HepG2 (cell line): Measurements from ENCODE around the gene MSMB. TPM values are rescaled to one million over a fixed set of nuclear protein-coding genes. Genes with fewer than 3 reads are reported as not detected.

ENCODE experiments used
- BORCS8-MEF2B ChIP-seq: sonication (generic); formaldehyde crosslinking; IDR thresholded peaks from 2 replicates; pipeline ENCODE4 v1.8.0; 2022; ENCODE audit warnings: mild to moderate bottlenecking, missing genetic modification reagents
- HNRNPUL1 ChIP-seq: fragments of 200-400 bp; formaldehyde crosslinking; IDR thresholded peaks from 2 replicates; pipeline ENCODE4 v1.6.1; 2017; ENCODE audit warnings: low read depth, mild to moderate bottlenecking, low read length, moderate library complexity
- KAT2B ChIP-seq: fragments of 150-350 bp; IDR thresholded peaks from 2 replicates; pipeline ENCODE4 v1.6.1; 2014; ENCODE audit warnings: low read depth, low read length, borderline replicate concordance
- MED13 ChIP-seq: sonication (generic); formaldehyde crosslinking; IDR thresholded peaks from 2 replicates; pipeline ENCODE4 v1.5.0; 2020; ENCODE audit warnings: missing genetic modification reagents
- RARA ChIP-seq: IDR thresholded peaks from 2 replicates; pipeline ENCODE4 v1.6.1; 2016; ENCODE audit warnings: missing genetic modification reagents, missing compliant biosample characterization
- SAP130 ChIP-seq: IDR thresholded peaks from 2 replicates; pipeline ENCODE4 v1.6.1; 2016; ENCODE audit warnings: low read depth
- SKI ChIP-seq: fragments of 450-650 bp; IDR thresholded peaks from one replicate; pipeline ENCODE4 v1.6.1; 2018; ENCODE audit warnings: mild to moderate bottlenecking; ENCODE audit not compliant: partially characterized antibody
- ZBTB20 ChIP-seq: sonication (generic); formaldehyde crosslinking; IDR thresholded peaks from 2 replicates; pipeline ENCODE4 v1.8.1; 2023; ENCODE audit warnings: missing genetic modification reagents, low read depth, mild to moderate bottlenecking, borderline replicate concordance
- ZKSCAN5 ChIP-seq: sonication (generic); formaldehyde crosslinking; IDR thresholded peaks from 2 replicates; pipeline ENCODE4 v1.5.1; 2020; ENCODE audit warnings: mild to moderate bottlenecking, missing genetic modification reagents
- ZNF263 ChIP-seq: sonication (generic); formaldehyde crosslinking; IDR thresholded peaks from 2 replicates; pipeline ENCODE4 v1.4.0; 2020; ENCODE audit warnings: missing genetic modification reagents
- ZNF530 ChIP-seq: sonication (generic); formaldehyde crosslinking; IDR thresholded peaks from 2 replicates; pipeline ENCODE4 v1.5.0; 2020; ENCODE audit warnings: low read depth, mild to moderate bottlenecking, missing genetic modification reagents
- polyA plus RNA-seq, 8 experiments: library from polyadenylated mRNA; depleted of rRNA in 3 of 8; stranded (reverse) in 7 of 8; unstranded in 1 of 8; fragments of >200 nt; fragmentation: Illumina TruSeq in 4 of 8; extraction: Trizol in 4 of 8; gene quantifications; 2 replicates each; pipeline versions ENCODE4 v1.2.1 to v1.2.3, GENCODE V29; 2011 to 2016; ENCODE audit warnings: low read depth in 4 of 8, missing spikeins in 1 of 8, mixed read lengths in 1 of 8; ENCODE audit not compliant: insufficient read depth in 1 of 8
- total RNA-seq, 5 experiments: library from RNA; depleted of rRNA; stranded (reverse); fragments of >200 nt; fragmentation: Illumina TruSeq; extraction: Trizol; gene quantifications; 2 replicates each; pipeline ENCODE4 v1.2.3, GENCODE V29; 2016; ENCODE audit warnings: low read depth in 1 of 5
- TF ChIP-seq, protein P1 (sequence below): sonication (generic); formaldehyde crosslinking; IDR thresholded peaks from 2 replicates; pipeline ENCODE4 v1.4.0; 2020; ENCODE audit warnings: missing genetic modification reagents, borderline replicate concordance
- TF ChIP-seq, protein P2 (sequence below): sonication (generic); formaldehyde crosslinking; IDR thresholded peaks from 2 replicates; pipeline ENCODE4 v1.4.0; 2020; ENCODE audit warnings: missing genetic modification reagents, borderline replicate concordance
- TF ChIP-seq, protein P3 (sequence below): sonication (generic); formaldehyde crosslinking; IDR thresholded peaks from 2 replicates; pipeline ENCODE4 v1.4.0; 2020; ENCODE audit warnings: mild to moderate bottlenecking, missing genetic modification reagents

MSMB gene
- total and polyA plus RNA-seq, 2 of the 13 experiments (the other 11 are each of a cell fraction or from before 2014, with no cell fraction given), result 0.84 TPM; not detected in 1

DNA sequence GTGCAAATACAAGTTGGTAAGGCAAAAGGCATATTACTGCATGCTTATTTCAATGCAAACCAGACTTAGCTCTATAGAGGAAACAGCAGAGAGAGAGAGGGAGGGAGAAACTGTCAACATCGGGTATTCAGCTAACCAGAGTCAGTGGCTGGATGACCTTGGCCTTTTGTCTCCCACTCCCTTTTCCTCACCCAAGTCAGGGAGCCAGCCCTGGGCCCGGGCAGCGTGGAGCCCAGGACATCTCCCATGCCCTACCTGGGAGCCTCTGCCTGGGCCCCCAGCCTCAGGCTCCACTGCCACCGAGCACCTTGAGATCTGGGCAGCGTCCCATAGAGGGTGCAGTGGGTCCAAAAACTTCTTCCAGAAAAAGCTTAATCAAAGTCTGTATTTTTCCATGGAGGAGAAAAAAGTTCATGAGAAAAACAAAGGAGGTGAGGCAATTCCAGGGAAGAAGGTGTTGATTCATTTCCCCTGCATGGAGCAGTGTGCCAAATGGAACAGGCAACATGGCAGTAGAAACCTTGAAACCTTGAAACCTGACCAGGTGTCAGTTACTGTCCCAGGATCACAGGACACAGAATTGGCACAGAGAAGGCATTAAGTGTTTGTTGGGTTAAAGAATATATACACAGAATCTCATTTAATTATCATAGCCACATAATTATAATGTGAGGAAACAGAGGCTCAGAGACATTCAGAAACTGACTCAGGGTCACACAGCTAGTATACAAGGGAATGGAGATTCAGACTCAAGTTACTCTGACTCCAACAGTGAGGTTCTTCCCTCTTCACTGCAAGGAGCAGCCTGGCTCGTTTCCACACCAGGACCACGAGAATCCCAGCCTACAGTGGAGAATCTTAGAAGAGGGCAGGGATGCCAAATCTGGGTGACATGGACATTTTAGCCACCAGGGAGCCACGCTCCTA is 9.9 kb downstream of the MSMB start (continued):
- TF ChIP-seq, protein P1, sequence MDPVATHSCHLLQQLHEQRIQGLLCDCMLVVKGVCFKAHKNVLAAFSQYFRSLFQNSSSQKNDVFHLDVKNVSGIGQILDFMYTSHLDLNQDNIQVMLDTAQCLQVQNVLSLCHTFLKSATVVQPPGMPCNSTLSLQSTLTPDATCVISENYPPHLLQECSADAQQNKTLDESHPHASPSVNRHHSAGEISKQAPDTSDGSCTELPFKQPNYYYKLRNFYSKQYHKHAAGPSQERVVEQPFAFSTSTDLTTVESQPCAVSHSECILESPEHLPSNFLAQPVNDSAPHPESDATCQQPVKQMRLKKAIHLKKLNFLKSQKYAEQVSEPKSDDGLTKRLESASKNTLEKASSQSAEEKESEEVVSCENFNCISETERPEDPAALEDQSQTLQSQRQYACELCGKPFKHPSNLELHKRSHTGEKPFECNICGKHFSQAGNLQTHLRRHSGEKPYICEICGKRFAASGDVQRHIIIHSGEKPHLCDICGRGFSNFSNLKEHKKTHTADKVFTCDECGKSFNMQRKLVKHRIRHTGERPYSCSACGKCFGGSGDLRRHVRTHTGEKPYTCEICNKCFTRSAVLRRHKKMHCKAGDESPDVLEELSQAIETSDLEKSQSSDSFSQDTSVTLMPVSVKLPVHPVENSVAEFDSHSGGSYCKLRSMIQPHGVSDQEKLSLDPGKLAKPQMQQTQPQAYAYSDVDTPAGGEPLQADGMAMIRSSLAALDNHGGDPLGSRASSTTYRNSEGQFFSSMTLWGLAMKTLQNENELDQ (CRISPR knock-in tag), result no peak
- peak; percentile 80 for TF ChIP-seq SKI
- peak; percentile 85 for TF ChIP-seq SAP130 (CRISPR knock-in tag)
- TF ChIP-seq ZNF530 (CRISPR knock-in tag), result no peak
- TF ChIP-seq ZBTB20 (CRISPR knock-in tag), result peak; percentile 93
- TF ChIP-seq, protein P2, sequence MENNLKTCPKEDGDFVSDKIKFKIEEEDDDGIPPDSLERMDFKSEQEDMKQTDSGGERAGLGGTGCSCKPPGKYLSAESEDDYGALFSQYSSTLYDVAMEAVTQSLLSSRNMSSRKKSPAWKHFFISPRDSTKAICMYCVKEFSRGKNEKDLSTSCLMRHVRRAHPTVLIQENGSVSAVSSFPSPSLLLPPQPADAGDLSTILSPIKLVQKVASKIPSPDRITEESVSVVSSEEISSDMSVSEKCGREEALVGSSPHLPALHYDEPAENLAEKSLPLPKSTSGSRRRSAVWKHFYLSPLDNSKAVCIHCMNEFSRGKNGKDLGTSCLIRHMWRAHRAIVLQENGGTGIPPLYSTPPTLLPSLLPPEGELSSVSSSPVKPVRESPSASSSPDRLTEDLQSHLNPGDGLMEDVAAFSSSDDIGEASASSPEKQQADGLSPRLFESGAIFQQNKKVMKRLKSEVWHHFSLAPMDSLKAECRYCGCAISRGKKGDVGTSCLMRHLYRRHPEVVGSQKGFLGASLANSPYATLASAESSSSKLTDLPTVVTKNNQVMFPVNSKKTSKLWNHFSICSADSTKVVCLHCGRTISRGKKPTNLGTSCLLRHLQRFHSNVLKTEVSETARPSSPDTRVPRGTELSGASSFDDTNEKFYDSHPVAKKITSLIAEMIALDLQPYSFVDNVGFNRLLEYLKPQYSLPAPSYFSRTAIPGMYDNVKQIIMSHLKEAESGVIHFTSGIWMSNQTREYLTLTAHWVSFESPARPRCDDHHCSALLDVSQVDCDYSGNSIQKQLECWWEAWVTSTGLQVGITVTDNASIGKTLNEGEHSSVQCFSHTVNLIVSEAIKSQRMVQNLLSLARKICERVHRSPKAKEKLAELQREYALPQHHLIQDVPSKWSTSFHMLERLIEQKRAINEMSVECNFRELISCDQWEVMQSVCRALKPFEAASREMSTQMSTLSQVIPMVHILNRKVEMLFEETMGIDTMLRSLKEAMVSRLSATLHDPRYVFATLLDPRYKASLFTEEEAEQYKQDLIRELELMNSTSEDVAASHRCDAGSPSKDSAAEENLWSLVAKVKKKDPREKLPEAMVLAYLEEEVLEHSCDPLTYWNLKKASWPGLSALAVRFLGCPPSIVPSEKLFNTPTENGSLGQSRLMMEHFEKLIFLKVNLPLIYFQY (CRISPR knock-in tag), result no peak; the same call in 1 of the 2 replicates
- TF ChIP-seq HNRNPUL1, result no peak
- peak; percentile 67; the same call in 1 of the 2 replicates for TF ChIP-seq BORCS8-MEF2B
- no peak for TF ChIP-seq ZNF263 (CRISPR knock-in tag)
- no peak for TF ChIP-seq KAT2B
- peak; percentile 84 for TF ChIP-seq RARA
- TF ChIP-seq ZKSCAN5, result peak; percentile 91
- no peak for TF ChIP-seq MED13 (CRISPR knock-in tag)
- TF ChIP-seq, protein P3, sequence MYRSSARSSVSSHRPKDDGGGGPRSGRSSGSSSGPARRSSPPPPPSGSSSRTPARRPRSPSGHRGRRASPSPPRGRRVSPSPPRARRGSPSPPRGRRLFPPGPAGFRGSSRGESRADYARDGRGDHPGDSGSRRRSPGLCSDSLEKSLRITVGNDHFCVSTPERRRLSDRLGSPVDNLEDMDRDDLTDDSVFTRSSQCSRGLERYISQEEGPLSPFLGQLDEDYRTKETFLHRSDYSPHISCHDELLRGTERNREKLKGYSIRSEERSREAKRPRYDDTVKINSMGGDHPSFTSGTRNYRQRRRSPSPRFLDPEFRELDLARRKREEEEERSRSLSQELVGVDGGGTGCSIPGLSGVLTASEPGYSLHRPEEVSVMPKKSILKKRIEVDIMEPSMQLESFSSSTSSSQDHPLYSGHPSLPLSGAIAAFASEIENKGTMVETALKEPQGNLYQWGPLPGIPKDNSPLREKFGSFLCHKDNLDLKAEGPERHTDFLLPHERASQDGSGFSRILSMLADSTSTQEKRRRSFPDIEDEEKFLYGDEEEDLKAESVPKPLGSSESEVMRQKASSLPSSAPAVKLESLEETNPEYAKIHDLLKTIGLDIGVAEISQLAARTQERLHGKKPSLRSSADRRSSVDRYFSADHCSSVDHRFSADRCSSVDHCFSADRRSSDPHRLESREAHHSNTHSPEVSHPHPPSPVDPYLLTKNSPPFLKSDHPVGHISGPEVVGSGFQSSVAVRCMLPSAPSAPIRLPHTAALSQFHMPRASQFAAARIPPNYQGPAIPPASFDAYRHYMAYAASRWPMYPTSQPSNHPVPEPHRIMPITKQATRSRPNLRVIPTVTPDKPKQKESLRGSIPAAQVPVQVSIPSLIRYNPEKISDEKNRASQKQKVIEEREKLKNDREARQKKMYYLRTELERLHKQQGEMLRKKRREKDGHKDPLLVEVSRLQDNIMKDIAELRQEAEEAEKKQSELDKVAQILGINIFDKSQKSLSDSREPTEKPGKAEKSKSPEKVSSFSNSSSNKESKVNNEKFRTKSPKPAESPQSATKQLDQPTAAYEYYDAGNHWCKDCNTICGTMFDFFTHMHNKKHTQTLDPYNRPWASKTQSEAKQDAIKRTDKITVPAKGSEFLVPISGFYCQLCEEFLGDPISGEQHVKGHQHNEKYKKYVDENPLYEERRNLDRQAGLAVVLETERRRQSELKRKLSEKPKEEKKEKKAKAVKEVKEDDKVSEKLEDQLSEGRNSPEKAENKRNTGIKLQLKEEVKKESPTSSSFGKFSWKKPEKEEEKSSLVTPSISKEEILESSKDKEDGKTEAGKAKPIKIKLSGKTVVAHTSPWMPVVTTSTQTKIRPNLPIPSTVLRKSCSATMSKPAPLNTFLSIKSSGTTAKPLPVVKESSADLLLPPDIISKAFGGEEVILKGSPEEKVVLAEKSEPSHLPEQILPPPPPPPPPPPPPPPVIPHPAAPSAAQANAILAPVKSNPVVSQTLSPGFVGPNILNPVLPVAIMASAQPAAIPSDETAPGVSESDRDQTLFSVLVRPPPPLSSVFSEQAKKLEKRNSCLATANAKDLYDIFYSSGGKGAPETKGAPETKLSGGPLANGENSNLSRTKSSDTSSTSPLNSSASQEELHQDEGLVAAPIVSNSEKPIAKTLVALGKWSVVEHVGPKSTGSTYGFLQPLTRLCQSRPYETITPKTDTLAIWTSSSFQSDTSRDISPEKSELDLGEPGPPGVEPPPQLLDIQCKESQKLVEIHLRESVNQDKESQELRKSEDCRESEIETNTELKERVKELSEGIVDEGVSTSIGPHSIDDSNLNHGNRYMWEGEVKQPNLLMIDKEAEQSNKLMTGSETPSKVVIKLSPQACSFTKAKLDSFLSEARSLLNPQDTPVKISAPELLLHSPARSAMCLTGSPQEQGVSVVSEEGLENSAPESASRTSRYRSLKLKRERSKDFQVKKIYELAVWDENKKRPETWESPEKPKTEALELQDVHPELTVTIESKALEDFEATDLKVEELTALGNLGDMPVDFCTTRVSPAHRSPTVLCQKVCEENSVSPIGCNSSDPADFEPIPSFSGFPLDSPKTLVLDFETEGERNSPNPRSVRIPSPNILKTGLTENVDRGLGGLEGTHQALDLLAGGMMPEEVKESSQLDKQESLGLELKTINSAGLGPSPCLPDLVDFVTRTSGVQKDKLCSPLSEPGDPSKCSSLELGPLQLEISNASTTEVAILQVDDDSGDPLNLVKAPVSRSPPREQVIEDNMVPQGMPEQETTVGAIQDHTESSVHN (CRISPR knock-in tag), result no peak
